Measurements from ENCODE around the gene LRRC71.
A peak's percentile ranks its signal among the peaks of the same experiment; 100 is the strongest.

Gene LRRC71

GRCh38 chr1:156892190-156893047, 28.0 kb upstream of the LRRC71 start:
- peak; percentile 86 for DNase-seq

- DNase-seq = peak; percentile 28
Observed at GRCh38 chr1:156893048-156893953, 27.1 kb upstream of the LRRC71 start, which contains the start of gene PEAR1. Gene PEAR1 (plus strand): TSS chr1:156893718. CDS start chr1:156903927, 10,209 bp downstream.

GRCh38 chr1:156894001-156894400, 26.4 kb upstream of the LRRC71 start:
- no peak for DNase-seq

GRCh38 chr1:156894711-156895454, 25.5 kb upstream of the LRRC71 start:
- no peak for DNase-seq

- no peak for DNase-seq
Observed at GRCh38 chr1:156895455-156895812, 25.0 kb upstream of the LRRC71 start.

- DNase-seq = no peak
Observed at GRCh38 chr1:156895927-156896326, 24.5 kb upstream of the LRRC71 start.

- no peak for DNase-seq
Observed at GRCh38 chr1:156896490-156897033, 23.9 kb upstream of the LRRC71 start.

GRCh38 chr1:156897078-156897825, 23.2 kb upstream of the LRRC71 start:
- no peak for DNase-seq

GRCh38 chr1:156898161-156898566, 22.3 kb upstream of the LRRC71 start:
- DNase-seq = no peak

GRCh38 chr1:156898971-156899664, 21.3 kb upstream of the LRRC71 start:
- DNase-seq = no peak

GRCh38 chr1:156899956-156900718, 20.3 kb upstream of the LRRC71 start:
- no peak for DNase-seq

- DNase-seq = no peak
Observed at GRCh38 chr1:156900896-156901589, 19.4 kb upstream of the LRRC71 start.

- no peak for DNase-seq
Observed at GRCh38 chr1:156901590-156901900, 18.9 kb upstream of the LRRC71 start.

- no peak for DNase-seq
Observed at GRCh38 chr1:156901966-156902915, 18.2 kb upstream of the LRRC71 start.

GRCh38 chr1:156903328-156904091, 16.9 kb upstream of the LRRC71 start:
- no peak for DNase-seq

GRCh38 chr1:156904187-156904959, 16.1 kb upstream of the LRRC71 start:
- no peak for DNase-seq

GRCh38 chr1:156905176-156905575, 15.3 kb upstream of the LRRC71 start:
- no peak for DNase-seq
